Smooth muscle cell (in vitro differentiated cells): ENCODE data around the gene FAM118B. TPM values are rescaled to one million over a fixed set of nuclear protein-coding genes. Genes with fewer than 3 reads are reported as not detected.
A peak's percentile ranks its signal among the peaks of the same experiment; 100 is the strongest.

Experiments
- DNase-seq: peaks from one replicate; lab custom pipeline; 2025; ENCODE audit not compliant: unreplicated experiment; lab: John Stamatoyannopoulos, UW
- H2AFZ ChIP-seq: fragments of 200-600 bp; sonication (generic); 2 replicates; pipeline ENCODE4 v1.6.0; 2016; ENCODE audit warnings: antibody characterized with exemption, low read depth, mild to moderate bottlenecking
- H3F3A ChIP-seq: fragments of 200-600 bp; sonication (generic); 2 replicates; pipeline ENCODE4 v1.6.0; 2017; ENCODE audit warnings: antibody characterized with exemption, low read depth
- H3K27ac ChIP-seq: fragments of 200-600 bp; sonication (generic); 2 replicates; pipeline ENCODE4 v1.5.1; 2016; ENCODE audit warnings: low read depth, mild to moderate bottlenecking
- H3K27me3 ChIP-seq: fragments of 200-600 bp; sonication (generic); 2 replicates; pipeline ENCODE4 v1.6.1; 2016; ENCODE audit warnings: low read depth, mild to moderate bottlenecking
- H3K36me3 ChIP-seq: fragments of 200-600 bp; sonication (generic); 2 replicates; pipeline ENCODE4 v1.5.1; 2016; ENCODE audit warnings: low read depth
- H3K4me1 ChIP-seq: fragments of 200-600 bp; sonication (generic); 2 replicates; pipeline ENCODE4 v1.5.1; 2016; ENCODE audit warnings: low read depth
- H3K4me2 ChIP-seq: fragments of 200-600 bp; sonication (generic); 2 replicates; pipeline ENCODE4 v1.6.0; 2016; ENCODE audit warnings: mild to moderate bottlenecking
- H3K4me3 ChIP-seq: fragments of 200-600 bp; sonication (generic); 2 replicates; pipeline ENCODE4 v1.5.1; 2016; ENCODE audit warnings: mild to moderate bottlenecking
- H3K79me2 ChIP-seq: fragments of 200-600 bp; sonication (generic); 2 replicates; pipeline ENCODE4 v1.6.0; 2016; ENCODE audit warnings: low read depth, mild to moderate bottlenecking
- H3K9ac ChIP-seq: fragments of 200-600 bp; sonication (generic); 2 replicates; pipeline ENCODE4 v1.6.0; 2016; ENCODE audit warnings: low read depth
- H3K9me3 ChIP-seq: fragments of 200-600 bp; sonication (generic); replicated peaks from 2 replicates; pipeline ENCODE4 v1.5.1; 2016; ENCODE audit warnings: low read depth
- H4K20me1 ChIP-seq: fragments of 200-600 bp; sonication (generic); 2 replicates; pipeline ENCODE4 v1.6.0; 2016; ENCODE audit warnings: low read depth
- WGBS: methylation state at CpG from one replicate; pipeline ENCODE4 v1.1.7; 2016; ENCODE audit warnings: low lambda C conversion rate; 5-methylcytosine and 5-hydroxymethylcytosine counted together
- polyA plus RNA-seq: library from polyadenylated mRNA; unstranded; fragments of >200 nt; fragmentation: Nextera tagmentation; extraction: Ambion mirVana; gene quantifications from 2 replicates; pipeline ENCODE4 v1.2.1, GENCODE V29; 2016
- small RNA-seq: library from RNA; depleted of rRNA; stranded (forward); fragments of <200 nt; gene quantifications from one replicate; pipeline ENCODE3, GENCODE V24; 2014
- total RNA-seq: library from RNA; depleted of rRNA; stranded (reverse); fragments of >200 nt; gene quantifications from 2 replicates; pipeline ENCODE4 v1.2.3, GENCODE V29; 2014
- TF ChIP-seq, protein P1 (sequence below): fragments of 200-600 bp; sonication (generic); IDR thresholded peaks from 2 replicates; pipeline ENCODE4 v1.5.1; 2017; ENCODE audit warnings: borderline replicate concordance, mild to moderate bottlenecking, antibody characterized with exemption; ENCODE audit not compliant: insufficient read depth, poor library complexity, severe bottlenecking

Gene FAM118B
- total and polyA plus RNA-seq, 2 experiments from 2014 or later: 14.3 to 26.1 TPM

- peak overlapping the region; percentile 56 for H3K27ac ChIP-seq
- H3K27me3 ChIP-seq: no peaks in the 10 kb centered on the region
- TF ChIP-seq, protein P1, sequence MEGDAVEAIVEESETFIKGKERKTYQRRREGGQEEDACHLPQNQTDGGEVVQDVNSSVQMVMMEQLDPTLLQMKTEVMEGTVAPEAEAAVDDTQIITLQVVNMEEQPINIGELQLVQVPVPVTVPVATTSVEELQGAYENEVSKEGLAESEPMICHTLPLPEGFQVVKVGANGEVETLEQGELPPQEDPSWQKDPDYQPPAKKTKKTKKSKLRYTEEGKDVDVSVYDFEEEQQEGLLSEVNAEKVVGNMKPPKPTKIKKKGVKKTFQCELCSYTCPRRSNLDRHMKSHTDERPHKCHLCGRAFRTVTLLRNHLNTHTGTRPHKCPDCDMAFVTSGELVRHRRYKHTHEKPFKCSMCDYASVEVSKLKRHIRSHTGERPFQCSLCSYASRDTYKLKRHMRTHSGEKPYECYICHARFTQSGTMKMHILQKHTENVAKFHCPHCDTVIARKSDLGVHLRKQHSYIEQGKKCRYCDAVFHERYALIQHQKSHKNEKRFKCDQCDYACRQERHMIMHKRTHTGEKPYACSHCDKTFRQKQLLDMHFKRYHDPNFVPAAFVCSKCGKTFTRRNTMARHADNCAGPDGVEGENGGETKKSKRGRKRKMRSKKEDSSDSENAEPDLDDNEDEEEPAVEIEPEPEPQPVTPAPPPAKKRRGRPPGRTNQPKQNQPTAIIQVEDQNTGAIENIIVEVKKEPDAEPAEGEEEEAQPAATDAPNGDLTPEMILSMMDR: peak; percentile 92
- peaks cover 4% of the 10 kb centered on the region for H3K4me1 ChIP-seq
- no peaks in the 10 kb centered on the region for H3K36me3 ChIP-seq
- peak; percentile 36 for DNase-seq
- no peak overlapping the region for H3K4me3 ChIP-seq
- no peaks in the 10 kb centered on the region for H3K9me3 ChIP-seq
- 75% methylated on average over 12 of the region's 12 CpGs for WGBS
- H2AFZ ChIP-seq: no peak overlapping the region
- H3K4me2 ChIP-seq: peak overlapping the region; percentile 68
- H4K20me1 ChIP-seq: no peaks in the 10 kb centered on the region
- no peak overlapping the region for H3K9ac ChIP-seq
- H3F3A ChIP-seq: peaks cover 13% of the 10 kb centered on the region
- no peaks in the 10 kb centered on the region for H3K79me2 ChIP-seq
Measured at GRCh38 chr11:126310200-126310991, 98.8 kb downstream of the FAM118B start.

DNA sequence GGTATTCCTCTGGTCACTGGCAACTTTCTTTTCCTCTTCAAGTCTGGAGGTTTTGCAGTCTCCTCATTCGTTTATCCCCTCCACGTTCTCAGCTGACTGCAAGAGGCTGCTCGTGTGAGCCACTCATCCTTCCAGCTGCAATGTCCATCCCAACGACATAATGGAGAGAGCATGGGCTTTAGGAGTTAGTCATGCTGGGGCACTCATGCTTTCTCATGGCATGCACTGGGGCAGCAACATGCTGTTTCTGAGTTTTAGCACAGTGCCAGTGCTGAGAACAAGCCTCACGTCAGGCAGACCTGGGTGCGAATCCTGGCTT, 99.4 kb downstream of the FAM118B start:
- DNase-seq: no peak
- no peaks in the 10 kb centered on the region for H4K20me1 ChIP-seq

DNA sequence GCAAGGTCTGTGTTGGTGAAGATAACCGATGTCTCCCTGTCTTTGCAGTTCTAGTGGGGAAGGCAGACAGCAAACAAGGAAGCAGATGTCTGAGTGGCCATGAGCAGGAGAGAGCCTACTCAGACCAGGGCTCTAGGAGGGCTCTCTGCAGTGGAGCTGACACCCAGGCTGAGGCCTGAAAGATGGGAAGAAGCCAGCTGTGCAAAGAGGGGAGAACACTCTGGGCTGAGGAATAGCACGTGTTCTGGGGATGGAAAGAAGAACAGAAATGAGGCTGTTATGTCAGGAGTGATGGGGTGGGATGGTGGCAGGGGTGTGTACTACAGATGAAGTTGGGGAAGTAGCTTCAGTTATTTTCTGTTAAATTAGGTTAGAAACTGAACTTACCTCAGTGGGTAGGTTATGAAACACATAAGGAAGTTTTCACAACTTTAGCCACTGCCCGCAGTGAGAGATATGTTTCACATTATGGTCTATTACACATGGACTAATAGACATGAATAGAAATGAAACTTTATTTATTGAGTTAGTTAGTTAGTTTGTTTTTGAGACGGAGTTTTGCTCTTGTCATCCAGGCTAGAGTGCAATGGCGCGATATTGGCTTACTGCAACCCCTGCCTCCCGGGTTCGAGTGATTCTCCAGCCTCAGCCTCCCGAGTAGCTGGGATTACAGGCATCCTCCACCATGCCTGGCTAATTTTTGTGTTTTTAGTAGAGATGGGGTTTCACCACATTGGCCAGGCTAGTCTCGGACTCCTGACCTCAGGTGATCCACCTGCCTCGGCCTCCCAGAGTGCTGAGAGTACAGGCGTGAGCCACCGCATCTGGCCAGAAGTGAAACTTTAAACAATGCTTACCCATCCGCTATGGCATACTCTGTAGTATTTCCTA, 100.1 kb downstream of the FAM118B start:
- Histone ChIP-seq H3F3A (peaks cover 24% of the 10 kb centered on the region), H3K9me3 (no peaks in the 10 kb centered on the region), H3K4me2 (peak overlapping the region; percentile 68), H3K4me3 (no peak overlapping the region), H3K79me2 (no peaks in the 10 kb centered on the region), H2AFZ (no peak overlapping the region), H4K20me1 (no peaks in the 10 kb centered on the region), H3K27ac (peak overlapping the region; percentile 56), H3K4me1 (peaks cover 4% of the 10 kb centered on the region), H3K36me3 (no peaks in the 10 kb centered on the region), H3K27me3 (no peaks in the 10 kb centered on the region), H3K9ac (no peak overlapping the region)
- TF ChIP-seq, protein P1: no peak
- no peak for DNase-seq
- WGBS: 93% methylated on average over 14 of the region's 14 CpGs

More for the DNA sequence above, 99.4 kb downstream of the FAM118B start:
- H3K79me2 ChIP-seq: no peaks in the 10 kb centered on the region
- TF ChIP-seq, protein P1: no peak
- 49% methylated on average over 6 of the region's 6 CpGs for WGBS
- H3K9me3 ChIP-seq: no peaks in the 10 kb centered on the region
- no peaks in the 10 kb centered on the region for H3K36me3 ChIP-seq
- peak overlapping the region; percentile 56 for H3K27ac ChIP-seq
- peaks cover 4% of the 10 kb centered on the region for H3K4me1 ChIP-seq
- no peak overlapping the region for H2AFZ ChIP-seq
- H3K4me2 ChIP-seq: peak overlapping the region; percentile 68
- H3K9ac ChIP-seq: no peak overlapping the region
- no peaks in the 10 kb centered on the region for H3K27me3 ChIP-seq
- H3F3A ChIP-seq: peaks cover 17% of the 10 kb centered on the region
- no peak overlapping the region for H3K4me3 ChIP-seq

Small RNA genes lying within 50 kb of the gene (small RNA-seq; reads per million reads assigned to genes)
- gene AP001893.2 (not detected), gene RN7SL351P (not detected), gene RNU4-86P (not detected)

Other genes with a start within 250 kb of the FAM118B start
- gene CDON, start 148.9 kb upstream of the FAM118B start, total RNA-seq: 14.8 and 21.1 TPM in 2 replicates
- 1.6 and 7.0 TPM in 2 replicates for gene CDON, start 148.9 kb upstream of the FAM118B start, polyA plus RNA-seq
- 11.1 and 34.1 TPM in 2 replicates for gene RPUSD4, start 132 bp upstream of the FAM118B start, total RNA-seq
- 7.6 and 8.6 TPM in 2 replicates for gene RPUSD4, start 132 bp upstream of the FAM118B start, polyA plus RNA-seq
- 104 and 115 TPM in 2 replicates for gene SRPRA, start 57.1 kb downstream of the FAM118B start, total RNA-seq
- gene SRPRA, start 57.1 kb downstream of the FAM118B start, polyA plus RNA-seq: 106 and 108 TPM in 2 replicates
- gene FOXRED1, start 57.4 kb downstream of the FAM118B start, total RNA-seq: 8.1 and 18.6 TPM in 2 replicates
- gene FOXRED1, start 57.4 kb downstream of the FAM118B start, polyA plus RNA-seq: 22.1 and 27.9 TPM in 2 replicates
- gene TIRAP, start 71.3 kb downstream of the FAM118B start, total RNA-seq: 3.5 and 3.7 TPM in 2 replicates
- gene TIRAP, start 71.3 kb downstream of the FAM118B start, polyA plus RNA-seq: 2.9 and 5.1 TPM in 2 replicates
- 8.9 and 19.0 TPM in 2 replicates for gene DCPS, start 92.3 kb downstream of the FAM118B start, total RNA-seq
- 25.4 and 34.1 TPM in 2 replicates for gene DCPS, start 92.3 kb downstream of the FAM118B start, polyA plus RNA-seq
- gene ST3GAL4, start 143.9 kb downstream of the FAM118B start, total RNA-seq: 36.5 and 60.3 TPM in 2 replicates
- 58.5 and 60.9 TPM in 2 replicates for gene ST3GAL4, start 143.9 kb downstream of the FAM118B start, polyA plus RNA-seq